GM23248 (cell line): ENCODE data around the gene CDA.

Source experiments
- EZH2 ChIP-seq: fragments of 200-600 bp; sonication (generic); IDR thresholded peaks from 2 replicates; pipeline ENCODE4 v1.6.1; 2018; ENCODE audit warnings: antibody characterized with exemption, mild to moderate bottlenecking; ENCODE audit not compliant: insufficient read depth, poor library complexity, severe bottlenecking
- EZH2phosphoT487 ChIP-seq: fragments of 200-600 bp; sonication (generic); IDR thresholded peaks from 2 replicates; pipeline ENCODE4 v1.6.1; 2018; ENCODE audit warnings: antibody characterized with exemption, moderate library complexity, mild to moderate bottlenecking, low read depth; ENCODE audit not compliant: insufficient read depth

GRCh38 chr1:20652300-20652699 lies 63.4 kb downstream of the CDA start:
- no peak for TF ChIP-seq EZH2phosphoT487
- no peak for TF ChIP-seq EZH2
